ENCODE results near the gene NEUROD2.

NEUROD2 gene

DNA sequence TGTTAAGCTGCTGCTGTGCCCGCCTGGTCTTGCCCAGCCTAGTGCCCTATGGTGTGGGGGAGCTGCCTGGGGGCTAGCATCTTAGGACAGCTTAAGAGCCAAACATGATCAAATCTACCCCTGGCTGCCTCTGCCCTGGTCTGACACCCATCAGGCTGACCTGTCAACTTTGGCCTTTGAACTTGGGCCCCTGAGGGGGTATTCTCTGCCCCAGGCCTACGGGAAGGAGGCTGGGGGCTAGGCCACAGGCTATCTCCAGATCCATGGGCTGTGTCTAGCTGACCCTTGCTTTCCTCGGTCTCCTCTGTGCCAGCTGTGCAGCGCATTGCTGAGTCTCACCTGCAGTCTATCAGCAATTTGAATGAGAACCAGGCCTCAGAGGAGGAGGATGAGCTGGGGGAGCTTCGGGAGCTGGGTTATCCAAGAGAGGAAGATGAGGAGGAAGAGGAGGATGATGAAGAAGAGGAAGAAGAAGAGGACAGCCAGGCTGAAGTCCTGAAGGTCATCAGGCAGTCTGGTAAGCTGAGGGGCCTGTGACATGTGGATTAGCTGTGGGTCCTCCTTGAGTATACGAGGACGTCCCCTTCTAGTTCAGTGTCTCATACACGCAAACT is 26.0 kb upstream of the NEUROD2 start:
- ATAC-seq, result no peak
- TF ChIP-seq ZNF565 (CRISPR knock-in tag; conservative IDR thresholded peaks at IDR 0.05; ENCODE audit: low read depth) (no peak), RARB (CRISPR knock-in tag; IDR thresholded peaks at IDR 0.05) (no peak), ZFP30 (CRISPR knock-in tag; IDR thresholded peaks at IDR 0.05) (no peak), TOX (CRISPR knock-in tag; IDR thresholded peaks at IDR 0.05; ENCODE audit: borderline replicate concordance) (no peak)

DNA sequence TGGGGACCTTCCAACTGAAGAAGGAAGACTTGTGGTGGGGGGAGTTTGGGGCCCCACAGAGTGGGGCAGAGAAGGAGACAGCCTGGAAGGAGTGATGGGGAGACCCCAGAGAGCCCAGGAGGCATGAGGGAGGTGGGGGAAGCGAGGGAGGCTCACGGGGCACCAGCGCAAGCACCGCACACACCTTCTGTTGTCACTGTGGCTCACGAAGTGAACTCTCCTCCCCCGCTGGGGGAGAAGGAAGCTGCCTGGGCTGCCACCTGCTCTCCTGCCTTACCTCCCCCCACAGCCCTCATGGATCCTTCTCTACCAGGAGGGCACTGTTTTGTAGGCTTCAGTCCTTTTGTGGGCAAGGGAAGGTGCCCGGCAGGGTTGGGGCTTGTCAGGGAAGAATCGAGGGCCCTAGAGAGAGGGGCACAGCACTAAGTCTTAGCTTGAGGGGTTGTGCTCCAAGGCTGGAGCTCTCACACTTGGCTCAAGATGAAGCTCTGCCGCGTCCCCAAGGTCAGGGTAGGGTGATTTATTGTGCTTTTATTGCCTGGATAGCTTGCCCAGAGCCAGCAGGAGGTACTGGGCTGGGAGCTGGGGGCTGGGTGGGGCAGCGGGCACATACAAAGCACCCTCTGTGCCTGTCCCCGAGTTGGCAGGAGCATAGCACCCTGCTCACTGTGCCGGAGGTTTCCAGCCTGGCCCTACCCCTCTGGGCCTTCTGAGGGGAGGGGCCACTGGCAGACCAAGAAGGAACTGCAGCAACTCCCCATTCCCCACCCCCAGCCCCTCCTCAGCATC is 24.6 kb upstream of the NEUROD2 start:
- TF ChIP-seq ARNTL (CRISPR knock-in tag; IDR thresholded peaks at IDR 0.05; ENCODE audit: borderline replicate concordance, low read depth) (no peak), BACH2 (CRISPR knock-in tag; IDR thresholded peaks at IDR 0.05; ENCODE audit: borderline replicate concordance) (no peak), ZNF565 (CRISPR knock-in tag; conservative IDR thresholded peaks at IDR 0.05; ENCODE audit: low read depth) (no peak), SNAI2 (CRISPR knock-in tag; IDR thresholded peaks at IDR 0.05) (no peak), TOX (CRISPR knock-in tag; IDR thresholded peaks at IDR 0.05; ENCODE audit: borderline replicate concordance) (no peak), ZNF70 (CRISPR knock-in tag; IDR thresholded peaks at IDR 0.05) (no peak)
- TF ChIP-seq, protein P1, sequence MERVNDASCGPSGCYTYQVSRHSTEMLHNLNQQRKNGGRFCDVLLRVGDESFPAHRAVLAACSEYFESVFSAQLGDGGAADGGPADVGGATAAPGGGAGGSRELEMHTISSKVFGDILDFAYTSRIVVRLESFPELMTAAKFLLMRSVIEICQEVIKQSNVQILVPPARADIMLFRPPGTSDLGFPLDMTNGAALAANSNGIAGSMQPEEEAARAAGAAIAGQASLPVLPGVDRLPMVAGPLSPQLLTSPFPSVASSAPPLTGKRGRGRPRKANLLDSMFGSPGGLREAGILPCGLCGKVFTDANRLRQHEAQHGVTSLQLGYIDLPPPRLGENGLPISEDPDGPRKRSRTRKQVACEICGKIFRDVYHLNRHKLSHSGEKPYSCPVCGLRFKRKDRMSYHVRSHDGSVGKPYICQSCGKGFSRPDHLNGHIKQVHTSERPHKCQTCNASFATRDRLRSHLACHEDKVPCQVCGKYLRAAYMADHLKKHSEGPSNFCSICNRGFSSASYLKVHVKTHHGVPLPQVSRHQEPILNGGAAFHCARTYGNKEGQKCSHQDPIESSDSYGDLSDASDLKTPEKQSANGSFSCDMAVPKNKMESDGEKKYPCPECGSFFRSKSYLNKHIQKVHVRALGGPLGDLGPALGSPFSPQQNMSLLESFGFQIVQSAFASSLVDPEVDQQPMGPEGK (CRISPR knock-in tag; IDR thresholded peaks at IDR 0.05; ENCODE audit: borderline replicate concordance), result no peak
- TF ChIP-seq, protein P2, sequence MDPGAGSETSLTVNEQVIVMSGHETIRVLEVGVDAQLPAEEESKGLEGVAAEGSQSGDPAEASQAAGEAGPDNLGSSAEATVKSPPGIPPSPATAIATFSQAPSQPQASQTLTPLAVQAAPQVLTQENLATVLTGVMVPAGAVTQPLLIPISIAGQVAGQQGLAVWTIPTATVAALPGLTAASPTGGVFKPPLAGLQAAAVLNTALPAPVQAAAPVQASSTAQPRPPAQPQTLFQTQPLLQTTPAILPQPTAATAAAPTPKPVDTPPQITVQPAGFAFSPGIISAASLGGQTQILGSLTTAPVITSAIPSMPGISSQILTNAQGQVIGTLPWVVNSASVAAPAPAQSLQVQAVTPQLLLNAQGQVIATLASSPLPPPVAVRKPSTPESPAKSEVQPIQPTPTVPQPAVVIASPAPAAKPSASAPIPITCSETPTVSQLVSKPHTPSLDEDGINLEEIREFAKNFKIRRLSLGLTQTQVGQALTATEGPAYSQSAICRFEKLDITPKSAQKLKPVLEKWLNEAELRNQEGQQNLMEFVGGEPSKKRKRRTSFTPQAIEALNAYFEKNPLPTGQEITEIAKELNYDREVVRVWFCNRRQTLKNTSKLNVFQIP (CRISPR knock-in tag; IDR thresholded peaks at IDR 0.05; ENCODE audit: borderline replicate concordance, low read depth), result no peak
- TF ChIP-seq, protein P3, sequence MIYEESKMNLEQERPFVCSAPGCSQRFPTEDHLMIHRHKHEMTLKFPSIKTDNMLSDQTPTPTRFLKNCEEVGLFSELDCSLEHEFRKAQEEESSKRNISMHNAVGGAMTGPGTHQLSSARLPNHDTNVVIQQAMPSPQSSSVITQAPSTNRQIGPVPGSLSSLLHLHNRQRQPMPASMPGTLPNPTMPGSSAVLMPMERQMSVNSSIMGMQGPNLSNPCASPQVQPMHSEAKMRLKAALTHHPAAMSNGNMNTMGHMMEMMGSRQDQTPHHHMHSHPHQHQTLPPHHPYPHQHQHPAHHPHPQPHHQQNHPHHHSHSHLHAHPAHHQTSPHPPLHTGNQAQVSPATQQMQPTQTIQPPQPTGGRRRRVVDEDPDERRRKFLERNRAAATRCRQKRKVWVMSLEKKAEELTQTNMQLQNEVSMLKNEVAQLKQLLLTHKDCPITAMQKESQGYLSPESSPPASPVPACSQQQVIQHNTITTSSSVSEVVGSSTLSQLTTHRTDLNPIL (CRISPR knock-in tag; IDR thresholded peaks at IDR 0.05; ENCODE audit: low read depth), result no peak
- no peak for ATAC-seq

DNA sequence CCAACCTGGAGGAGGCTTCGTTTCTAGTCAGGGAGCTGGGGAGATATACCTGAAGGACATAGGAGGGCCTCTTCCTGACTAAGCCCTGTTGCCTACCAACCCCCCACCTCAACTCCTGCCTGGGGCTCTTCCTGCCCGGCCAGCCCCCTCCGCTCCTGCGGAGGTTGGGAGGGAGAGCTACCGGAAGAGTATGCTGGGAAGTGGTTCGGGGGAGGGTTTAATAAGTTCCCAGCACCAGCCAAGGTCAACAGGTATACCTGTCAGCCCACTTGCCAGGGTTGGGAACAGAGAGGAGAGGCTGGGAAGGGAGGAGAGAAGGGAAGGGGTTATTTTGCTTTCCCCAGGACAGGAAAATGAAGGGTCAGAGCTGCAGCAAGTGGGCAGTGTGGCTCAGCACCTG is 23.7 kb upstream of the NEUROD2 start:
- ATAC-seq, result no peak
- TF ChIP-seq, protein P4, sequence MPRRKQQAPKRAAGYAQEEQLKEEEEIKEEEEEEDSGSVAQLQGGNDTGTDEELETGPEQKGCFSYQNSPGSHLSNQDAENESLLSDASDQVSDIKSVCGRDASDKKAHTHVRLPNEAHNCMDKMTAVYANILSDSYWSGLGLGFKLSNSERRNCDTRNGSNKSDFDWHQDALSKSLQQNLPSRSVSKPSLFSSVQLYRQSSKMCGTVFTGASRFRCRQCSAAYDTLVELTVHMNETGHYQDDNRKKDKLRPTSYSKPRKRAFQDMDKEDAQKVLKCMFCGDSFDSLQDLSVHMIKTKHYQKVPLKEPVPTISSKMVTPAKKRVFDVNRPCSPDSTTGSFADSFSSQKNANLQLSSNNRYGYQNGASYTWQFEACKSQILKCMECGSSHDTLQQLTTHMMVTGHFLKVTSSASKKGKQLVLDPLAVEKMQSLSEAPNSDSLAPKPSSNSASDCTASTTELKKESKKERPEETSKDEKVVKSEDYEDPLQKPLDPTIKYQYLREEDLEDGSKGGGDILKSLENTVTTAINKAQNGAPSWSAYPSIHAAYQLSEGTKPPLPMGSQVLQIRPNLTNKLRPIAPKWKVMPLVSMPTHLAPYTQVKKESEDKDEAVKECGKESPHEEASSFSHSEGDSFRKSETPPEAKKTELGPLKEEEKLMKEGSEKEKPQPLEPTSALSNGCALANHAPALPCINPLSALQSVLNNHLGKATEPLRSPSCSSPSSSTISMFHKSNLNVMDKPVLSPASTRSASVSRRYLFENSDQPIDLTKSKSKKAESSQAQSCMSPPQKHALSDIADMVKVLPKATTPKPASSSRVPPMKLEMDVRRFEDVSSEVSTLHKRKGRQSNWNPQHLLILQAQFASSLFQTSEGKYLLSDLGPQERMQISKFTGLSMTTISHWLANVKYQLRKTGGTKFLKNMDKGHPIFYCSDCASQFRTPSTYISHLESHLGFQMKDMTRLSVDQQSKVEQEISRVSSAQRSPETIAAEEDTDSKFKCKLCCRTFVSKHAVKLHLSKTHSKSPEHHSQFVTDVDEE (CRISPR knock-in tag; IDR thresholded peaks at IDR 0.05), result no peak
- TF ChIP-seq ZFP3 (CRISPR knock-in tag; IDR thresholded peaks at IDR 0.05) (no peak), ZNF70 (CRISPR knock-in tag; IDR thresholded peaks at IDR 0.05) (no peak), TOX (CRISPR knock-in tag; IDR thresholded peaks at IDR 0.05; ENCODE audit: borderline replicate concordance) (no peak)
- TF ChIP-seq, protein P5, sequence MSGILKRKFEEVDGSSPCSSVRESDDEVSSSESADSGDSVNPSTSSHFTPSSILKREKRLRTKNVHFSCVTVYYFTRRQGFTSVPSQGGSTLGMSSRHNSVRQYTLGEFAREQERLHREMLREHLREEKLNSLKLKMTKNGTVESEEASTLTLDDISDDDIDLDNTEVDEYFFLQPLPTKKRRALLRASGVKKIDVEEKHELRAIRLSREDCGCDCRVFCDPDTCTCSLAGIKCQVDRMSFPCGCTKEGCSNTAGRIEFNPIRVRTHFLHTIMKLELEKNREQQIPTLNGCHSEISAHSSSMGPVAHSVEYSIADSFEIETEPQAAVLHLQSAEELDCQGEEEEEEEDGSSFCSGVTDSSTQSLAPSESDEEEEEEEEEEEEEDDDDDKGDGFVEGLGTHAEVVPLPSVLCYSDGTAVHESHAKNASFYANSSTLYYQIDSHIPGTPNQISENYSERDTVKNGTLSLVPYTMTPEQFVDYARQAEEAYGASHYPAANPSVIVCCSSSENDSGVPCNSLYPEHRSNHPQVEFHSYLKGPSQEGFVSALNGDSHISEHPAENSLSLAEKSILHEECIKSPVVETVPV (CRISPR knock-in tag; IDR thresholded peaks at IDR 0.05), result no peak

DNA sequence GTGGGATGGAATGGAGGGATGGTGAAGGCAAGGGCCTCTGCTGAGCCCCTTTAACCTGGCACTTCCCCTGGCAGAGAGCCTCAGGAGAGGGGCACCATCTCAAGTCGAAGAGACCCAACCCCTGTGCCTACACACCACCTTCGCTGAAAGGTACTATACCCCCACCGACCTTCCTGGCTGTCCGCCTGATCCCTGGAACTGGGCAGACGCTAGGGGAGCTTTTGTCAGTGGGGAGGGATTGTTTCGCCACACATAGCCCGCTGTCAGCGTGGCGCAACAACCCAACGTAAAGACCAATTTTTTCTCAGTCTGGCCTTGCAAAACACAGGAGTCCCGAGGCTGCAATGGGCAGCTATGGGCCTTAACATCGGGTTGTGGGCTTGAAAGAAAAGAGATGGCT is 22.2 kb upstream of the NEUROD2 start:
- no peak for ATAC-seq
- TF ChIP-seq, protein P3 (CRISPR knock-in tag; IDR thresholded peaks at IDR 0.05; ENCODE audit: low read depth), result no peak
- TF ChIP-seq ZNF565 (CRISPR knock-in tag; conservative IDR thresholded peaks at IDR 0.05; ENCODE audit: low read depth) (no peak), TOX (CRISPR knock-in tag; IDR thresholded peaks at IDR 0.05; ENCODE audit: borderline replicate concordance) (no peak), ZNF70 (CRISPR knock-in tag; IDR thresholded peaks at IDR 0.05) (no peak), ZNF8 (CRISPR knock-in tag; IDR thresholded peaks at IDR 0.05) (no peak), BACH2 (CRISPR knock-in tag; IDR thresholded peaks at IDR 0.05; ENCODE audit: borderline replicate concordance) (no peak), SNAI2 (CRISPR knock-in tag; IDR thresholded peaks at IDR 0.05) (no peak), OSR1 (CRISPR knock-in tag; IDR thresholded peaks at IDR 0.05) (no peak), ESRRG (CRISPR knock-in tag; IDR thresholded peaks at IDR 0.05) (no peak), ZC3H10 (CRISPR knock-in tag; IDR thresholded peaks at IDR 0.05) (no peak)
- TF ChIP-seq, protein P2 (CRISPR knock-in tag; IDR thresholded peaks at IDR 0.05; ENCODE audit: borderline replicate concordance, low read depth), result no peak
